GM12801 (cell line): Measurements from ENCODE around the gene PXK.

ENCODE experiments used
- TF ChIP-seq, protein P1 (sequence below): IDR thresholded peaks from one replicate; pipeline ENCODE4 v1.5.1; 2011; ENCODE audit warnings: control low read depth; ENCODE audit not compliant: insufficient read length; ENCODE audit errors: extremely low read depth

PXK gene

DNA sequence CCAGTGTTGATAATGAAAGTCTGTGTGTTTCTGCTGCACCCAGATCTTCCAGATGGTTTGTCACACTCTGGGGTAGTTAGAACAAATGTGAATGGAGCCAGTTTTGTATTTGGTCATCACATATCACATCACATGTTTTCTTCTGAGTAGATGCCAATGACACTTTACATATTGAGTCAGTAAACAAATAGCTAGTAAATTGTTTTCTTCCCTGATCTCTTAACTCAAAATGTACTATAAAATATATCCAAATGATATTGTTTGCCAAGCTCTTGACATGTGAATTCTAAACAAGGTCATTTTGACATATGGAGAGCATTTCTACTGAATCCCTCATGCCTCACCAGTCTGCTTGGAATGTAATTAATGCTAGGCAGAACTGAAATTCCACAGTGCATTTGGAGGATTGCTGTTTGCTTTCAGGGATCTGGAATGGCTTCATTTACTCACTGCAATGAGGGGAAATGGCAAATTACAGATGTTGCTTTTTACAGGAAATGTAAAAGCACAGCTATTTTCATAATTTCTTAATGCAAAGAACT lies 55.9 kb downstream of the PXK start:
- TF ChIP-seq, protein P1, sequence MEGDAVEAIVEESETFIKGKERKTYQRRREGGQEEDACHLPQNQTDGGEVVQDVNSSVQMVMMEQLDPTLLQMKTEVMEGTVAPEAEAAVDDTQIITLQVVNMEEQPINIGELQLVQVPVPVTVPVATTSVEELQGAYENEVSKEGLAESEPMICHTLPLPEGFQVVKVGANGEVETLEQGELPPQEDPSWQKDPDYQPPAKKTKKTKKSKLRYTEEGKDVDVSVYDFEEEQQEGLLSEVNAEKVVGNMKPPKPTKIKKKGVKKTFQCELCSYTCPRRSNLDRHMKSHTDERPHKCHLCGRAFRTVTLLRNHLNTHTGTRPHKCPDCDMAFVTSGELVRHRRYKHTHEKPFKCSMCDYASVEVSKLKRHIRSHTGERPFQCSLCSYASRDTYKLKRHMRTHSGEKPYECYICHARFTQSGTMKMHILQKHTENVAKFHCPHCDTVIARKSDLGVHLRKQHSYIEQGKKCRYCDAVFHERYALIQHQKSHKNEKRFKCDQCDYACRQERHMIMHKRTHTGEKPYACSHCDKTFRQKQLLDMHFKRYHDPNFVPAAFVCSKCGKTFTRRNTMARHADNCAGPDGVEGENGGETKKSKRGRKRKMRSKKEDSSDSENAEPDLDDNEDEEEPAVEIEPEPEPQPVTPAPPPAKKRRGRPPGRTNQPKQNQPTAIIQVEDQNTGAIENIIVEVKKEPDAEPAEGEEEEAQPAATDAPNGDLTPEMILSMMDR = no peak

DNA sequence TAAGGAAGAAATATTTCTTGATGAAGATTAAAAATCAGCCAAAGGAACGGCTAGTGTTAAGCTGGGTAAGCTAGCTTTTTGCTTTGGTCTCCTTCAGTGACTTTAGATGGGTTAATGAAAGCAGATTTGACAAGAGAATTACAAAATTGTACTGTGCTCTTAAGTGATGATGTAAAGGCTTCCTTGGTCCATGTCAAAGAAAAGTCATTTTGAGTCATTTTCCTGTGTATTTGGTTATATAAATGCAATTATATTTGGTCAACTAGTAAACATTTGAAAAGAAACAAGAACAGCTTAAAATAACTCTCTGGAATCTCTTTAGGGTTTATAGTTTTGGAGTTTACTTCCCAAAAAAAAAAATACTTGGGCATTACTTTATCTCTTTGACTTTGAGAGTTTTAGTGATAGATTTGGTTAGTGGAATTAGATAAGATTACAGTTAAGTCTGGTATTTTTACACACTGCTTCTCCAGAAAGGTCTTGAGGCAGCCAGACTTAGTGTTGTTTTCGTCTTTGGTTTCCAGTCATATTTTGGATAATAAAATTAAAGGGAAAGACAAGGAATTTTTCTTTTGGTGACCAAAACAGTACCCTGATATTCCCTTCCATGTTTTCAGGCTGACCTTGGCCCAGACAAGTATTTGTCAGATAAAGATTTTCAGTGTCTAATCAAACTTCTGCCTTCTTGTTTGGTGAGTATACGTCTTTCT lies 58.6 kb downstream of the PXK start:
- TF ChIP-seq, protein P1 = no peak

DNA sequence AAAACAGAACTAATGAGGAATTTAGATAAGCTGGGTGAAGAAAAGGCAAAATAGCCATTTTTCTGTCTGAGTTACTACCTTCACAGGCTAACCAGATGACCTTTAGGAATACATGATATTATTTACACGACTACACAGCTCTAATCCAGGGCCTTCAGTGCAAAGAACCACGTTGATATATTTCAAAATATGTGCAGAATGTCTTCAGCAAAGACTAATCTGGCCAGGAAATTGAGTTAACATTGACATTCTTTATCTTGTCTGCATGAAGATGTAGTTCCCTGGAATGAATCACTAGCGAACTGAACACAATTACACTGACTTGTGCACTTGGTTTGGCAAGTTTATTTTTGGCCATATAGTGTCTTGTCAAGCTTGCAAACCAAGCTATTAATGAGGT lies 59.5 kb downstream of the PXK start:
- TF ChIP-seq, protein P1 = no peak

DNA sequence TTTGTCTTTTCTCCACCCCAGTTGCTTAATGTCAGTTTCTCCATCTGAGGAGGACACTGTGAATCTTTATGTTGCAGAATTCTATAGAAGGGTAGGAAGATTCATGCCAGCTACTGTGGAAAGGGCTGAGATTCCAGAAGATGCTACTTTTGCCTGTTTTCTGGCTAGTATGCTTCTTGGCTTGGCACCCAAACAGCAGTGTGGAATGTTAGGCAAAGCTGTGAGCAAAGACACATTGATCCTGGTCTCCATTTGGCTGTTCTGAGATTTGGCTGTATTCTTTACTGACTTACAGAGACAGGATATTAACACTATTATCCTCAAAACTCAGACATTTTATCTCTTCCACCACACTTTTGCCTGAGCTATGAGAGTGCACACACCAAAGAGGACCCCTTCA lies 61.6 kb downstream of the PXK start:
- TF ChIP-seq, protein P1 = no peak

DNA sequence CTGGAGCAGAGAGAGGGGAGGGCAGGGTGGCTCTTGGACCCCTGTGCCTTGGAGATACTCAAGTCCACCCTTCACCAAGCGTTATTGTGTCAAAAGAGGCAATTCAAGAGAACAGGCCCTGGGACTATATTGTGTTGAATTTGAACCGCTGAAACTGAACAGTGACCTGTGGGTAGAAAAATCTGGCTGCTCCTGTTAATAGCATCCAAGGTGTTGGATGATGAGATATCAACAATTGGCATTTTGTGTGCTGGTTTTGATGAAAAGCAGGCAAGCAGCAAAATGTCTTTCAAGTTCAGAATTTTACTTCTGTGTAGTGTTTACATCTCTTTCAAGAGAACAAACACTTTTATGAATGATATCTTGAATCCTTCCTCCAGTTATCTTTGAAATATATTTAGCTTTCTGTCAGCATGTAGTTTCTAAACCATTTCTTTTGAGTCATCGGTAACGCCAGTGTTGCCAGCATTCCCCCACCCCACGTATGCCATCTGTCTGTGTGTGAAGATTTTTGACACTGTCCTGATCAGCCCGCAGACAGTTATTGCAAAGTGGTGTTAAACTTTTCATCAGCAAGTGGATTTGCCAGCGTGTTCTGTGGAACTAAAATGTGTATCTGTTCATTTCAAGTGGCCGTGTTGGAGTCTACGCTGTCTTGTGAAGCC lies 66.1 kb downstream of the PXK start:
- TF ChIP-seq, protein P1 = no peak

DNA sequence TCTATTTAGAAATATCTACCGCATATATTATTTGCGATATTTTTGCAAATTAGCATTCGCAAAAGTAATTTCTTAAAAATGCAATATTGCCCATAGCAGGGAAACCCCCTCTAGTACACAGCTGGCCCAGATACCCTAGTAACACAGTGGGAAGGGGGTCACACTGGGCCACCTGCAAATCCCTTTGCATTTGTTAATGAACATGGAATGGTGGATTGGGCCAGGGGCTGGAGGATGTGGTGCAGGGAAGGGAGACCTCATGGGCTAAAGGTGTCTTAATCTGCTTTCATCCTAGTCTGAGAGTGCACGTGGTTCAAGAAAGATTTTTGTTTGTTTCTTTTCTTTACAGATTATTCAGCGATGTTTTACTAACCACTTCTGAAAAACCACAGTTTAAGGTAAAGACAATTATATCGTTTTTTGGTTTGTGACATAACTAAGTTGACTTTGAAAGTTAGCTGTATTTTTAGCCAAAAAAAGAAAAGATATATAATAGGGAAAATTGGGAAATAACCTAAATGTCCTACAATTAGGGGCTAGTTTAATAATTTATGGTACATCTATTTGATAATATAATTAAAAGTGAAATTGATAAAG lies 70.9 kb downstream of the PXK start:
- TF ChIP-seq, protein P1 = no peak

DNA sequence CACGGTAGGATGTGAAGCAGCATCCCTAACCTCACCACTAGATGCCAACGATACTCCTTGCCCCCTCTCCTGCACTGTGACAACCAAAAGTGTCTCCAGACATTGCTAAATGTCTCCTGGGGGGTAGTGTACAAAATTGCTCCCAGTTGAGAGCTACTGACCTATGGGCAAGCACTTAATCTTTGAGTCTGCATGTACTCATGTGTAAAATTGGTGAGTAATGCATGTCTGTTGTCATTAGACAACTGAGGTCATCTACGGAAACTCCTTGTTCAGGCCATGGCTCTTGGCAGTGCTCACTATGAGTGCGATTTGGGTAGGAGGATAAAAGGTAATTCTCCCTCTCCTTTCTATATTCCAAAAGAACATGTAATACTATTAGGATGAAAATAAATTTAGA lies 71.7 kb downstream of the PXK start:
- TF ChIP-seq, protein P1 = no peak
